HFFc6 (cell line): ENCODE measurements around the gene RAPH1. TPM values are rescaled to one million over a fixed set of nuclear protein-coding genes. Genes with fewer than 3 reads are reported as not detected.
A peak's percentile ranks its signal among the peaks of the same experiment; 100 is the strongest.

Experiments
- DNase-seq: peaks from one replicate; pipeline ENCODE4 v3.0.0-alpha.2; 2018
- H3K27ac Mint-ChIP-seq: 2 replicates; pipeline ENCODE4 v1.8.0; 2020; ENCODE audit warnings: mild to moderate bottlenecking, mixed read lengths
- H3K27me3 Mint-ChIP-seq: 2 replicates; pipeline ENCODE4 v1.8.0; 2021; ENCODE audit warnings: mild to moderate bottlenecking, moderate library complexity, mixed read lengths; ENCODE audit not compliant: insufficient read depth
- H3K36me3 Mint-ChIP-seq: 2 replicates; pipeline ENCODE4 v1.8.0; 2021; ENCODE audit warnings: low read depth, mixed read lengths
- H3K4me1 Mint-ChIP-seq: 2 replicates; pipeline ENCODE4 v1.8.0; 2020; ENCODE audit warnings: low read depth, mixed read lengths
- H3K4me3 Mint-ChIP-seq: 2 replicates; pipeline ENCODE4 v1.8.0; 2020; ENCODE audit warnings: mild to moderate bottlenecking, moderate library complexity, mixed read lengths
- H3K9me3 Mint-ChIP-seq: 2 replicates; pipeline ENCODE4 v1.8.0; 2020; ENCODE audit warnings: mild to moderate bottlenecking, mixed read lengths
- total RNA-seq, 6 experiments: library from RNA; stranded (reverse); fragmentation: NEBNext Ultra II Directional; extraction: Animal tissue kit (Norgen Biotek cat#: 25700); gene quantifications; 2 replicates in 1 of 6; 3 replicates in 5 of 6; pipeline ENCODE4 v1.2.3, GENCODE V29; 2021
- TF ChIP-seq, protein P1 (sequence below): fragments of 200-600 bp; sonication (generic); IDR thresholded peaks from 2 replicates; pipeline ENCODE4 v1.5.0; 2021; ENCODE audit warnings: antibody characterized with exemption, mild to moderate bottlenecking

Gene RAPH1
- total RNA-seq, 6 experiments from 2014 or later, result 40.9 to 49.5 (median 46.9) TPM

DNA sequence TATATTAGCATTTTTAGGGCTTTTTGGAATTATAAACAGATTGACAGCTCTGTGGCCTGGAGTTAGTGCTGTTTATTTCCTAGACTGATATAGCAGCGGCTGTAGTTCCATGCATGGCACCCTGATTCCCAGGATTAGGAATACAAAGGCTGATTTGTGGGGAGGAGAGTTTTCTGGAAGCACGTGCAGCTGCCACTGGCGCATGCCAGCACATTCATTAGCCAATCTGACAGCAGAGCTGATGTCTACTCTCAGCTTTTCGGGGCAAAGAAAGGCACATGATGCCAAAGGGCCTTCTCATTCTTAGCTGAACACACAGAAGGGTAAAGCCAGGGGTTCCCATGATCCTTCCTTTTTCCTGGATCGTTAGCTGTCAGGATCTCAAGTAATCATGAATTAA is 45.7 kb upstream of the RAPH1 start:
- no peak overlapping the region for H3K27ac Mint-ChIP-seq
- no peak for DNase-seq
- H3K9me3 Mint-ChIP-seq, result no peaks in the 10 kb centered on the region
- peaks cover 1% of the 10 kb centered on the region; the same call in 1 of the 2 replicates for H3K27me3 Mint-ChIP-seq
- no peak overlapping the region for H3K4me3 Mint-ChIP-seq
- H3K36me3 Mint-ChIP-seq, result no peaks in the 10 kb centered on the region
- TF ChIP-seq, protein P1, sequence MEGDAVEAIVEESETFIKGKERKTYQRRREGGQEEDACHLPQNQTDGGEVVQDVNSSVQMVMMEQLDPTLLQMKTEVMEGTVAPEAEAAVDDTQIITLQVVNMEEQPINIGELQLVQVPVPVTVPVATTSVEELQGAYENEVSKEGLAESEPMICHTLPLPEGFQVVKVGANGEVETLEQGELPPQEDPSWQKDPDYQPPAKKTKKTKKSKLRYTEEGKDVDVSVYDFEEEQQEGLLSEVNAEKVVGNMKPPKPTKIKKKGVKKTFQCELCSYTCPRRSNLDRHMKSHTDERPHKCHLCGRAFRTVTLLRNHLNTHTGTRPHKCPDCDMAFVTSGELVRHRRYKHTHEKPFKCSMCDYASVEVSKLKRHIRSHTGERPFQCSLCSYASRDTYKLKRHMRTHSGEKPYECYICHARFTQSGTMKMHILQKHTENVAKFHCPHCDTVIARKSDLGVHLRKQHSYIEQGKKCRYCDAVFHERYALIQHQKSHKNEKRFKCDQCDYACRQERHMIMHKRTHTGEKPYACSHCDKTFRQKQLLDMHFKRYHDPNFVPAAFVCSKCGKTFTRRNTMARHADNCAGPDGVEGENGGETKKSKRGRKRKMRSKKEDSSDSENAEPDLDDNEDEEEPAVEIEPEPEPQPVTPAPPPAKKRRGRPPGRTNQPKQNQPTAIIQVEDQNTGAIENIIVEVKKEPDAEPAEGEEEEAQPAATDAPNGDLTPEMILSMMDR, result no peak
- H3K4me1 Mint-ChIP-seq, result peaks cover 52% of the 10 kb centered on the region

DNA sequence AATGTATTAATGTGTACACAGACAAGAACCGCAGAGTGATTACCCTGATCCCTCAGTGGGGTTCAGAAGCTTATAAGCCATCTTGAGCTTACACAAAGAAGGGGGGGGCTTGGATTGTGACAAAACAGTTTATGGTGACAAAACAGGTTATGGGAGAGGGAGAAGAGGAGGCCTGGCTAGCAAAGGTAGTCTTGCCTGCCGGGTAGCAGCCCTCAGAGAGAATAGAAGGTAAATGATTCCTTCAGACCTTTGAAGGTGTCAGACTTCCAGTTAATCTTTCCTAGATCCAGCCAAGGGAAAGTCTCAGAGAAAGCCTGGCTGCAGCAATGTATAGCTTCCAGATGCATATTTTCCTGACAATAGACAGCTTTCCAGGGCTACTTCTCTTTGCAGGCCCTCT is 44.6 kb upstream of the RAPH1 start:
- H3K9me3 Mint-ChIP-seq, result no peaks in the 10 kb centered on the region
- TF ChIP-seq, protein P1, result no peak

DNA sequence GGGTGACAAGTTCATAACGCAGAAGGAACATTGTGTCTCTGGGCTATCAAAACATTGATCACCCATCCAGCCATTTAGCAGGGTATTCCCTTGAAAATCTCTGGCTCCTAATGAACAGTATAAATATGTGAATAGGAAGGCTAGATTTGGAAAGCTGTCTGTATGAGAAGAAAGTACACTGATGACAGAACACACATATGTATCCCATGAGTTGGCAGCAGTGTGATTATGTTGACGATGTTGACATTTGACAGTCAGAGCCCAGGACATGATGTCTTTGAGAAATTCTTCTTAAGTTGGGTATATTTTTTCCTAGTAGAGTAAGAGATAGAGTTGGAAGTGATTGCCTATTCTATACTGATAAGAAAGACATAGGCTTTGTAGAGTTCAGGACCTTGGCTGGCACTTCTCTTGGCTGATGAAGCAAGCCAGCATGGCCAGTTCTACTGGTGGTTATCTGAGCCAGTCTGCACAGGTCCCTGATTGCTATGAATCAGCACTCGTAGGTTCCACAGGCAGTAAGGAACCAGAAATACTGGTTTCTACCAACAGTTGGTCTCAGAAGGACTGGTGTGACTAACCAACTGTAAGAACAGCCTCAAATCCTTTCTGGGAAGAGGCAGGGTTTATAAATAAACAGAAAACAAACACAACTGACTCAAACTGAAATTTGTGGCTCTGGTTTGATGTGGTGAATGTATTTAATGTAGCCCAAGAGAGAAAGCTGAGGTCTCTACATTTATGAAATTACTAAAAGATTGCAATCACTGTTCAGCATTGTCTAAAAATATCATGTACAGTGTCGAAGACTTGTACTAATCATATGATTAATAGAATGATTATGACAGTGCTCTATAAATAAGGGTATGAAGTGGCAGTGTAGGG is 43.9 kb upstream of the RAPH1 start:
- H3K4me1 Mint-ChIP-seq, result peaks cover 34% of the 10 kb centered on the region

More for the DNA sequence above, 44.6 kb upstream of the RAPH1 start:
- Mint-ChIP-seq H3K4me1 (peaks cover 41% of the 10 kb centered on the region), H3K4me3 (no peak overlapping the region), H3K27me3 (peaks cover 1% of the 10 kb centered on the region; the same call in 1 of the 2 replicates), H3K27ac (peak overlapping the region; percentile 74), H3K36me3 (no peaks in the 10 kb centered on the region)
- no peak for DNase-seq

GRCh38 chr2:203574824-203575223 is 39.7 kb upstream of the RAPH1 start:
- peaks cover 16% of the 10 kb centered on the region for H3K4me1 Mint-ChIP-seq
- H3K27ac Mint-ChIP-seq, result no peak overlapping the region
- no peaks in the 10 kb centered on the region for H3K9me3 Mint-ChIP-seq
- no peaks in the 10 kb centered on the region for H3K36me3 Mint-ChIP-seq
- H3K27me3 Mint-ChIP-seq, result peaks cover 1% of the 10 kb centered on the region; the same call in 1 of the 2 replicates
- TF ChIP-seq, protein P1, result no peak
- no peak for DNase-seq
- no peak overlapping the region for H3K4me3 Mint-ChIP-seq

More for the DNA sequence above, 43.9 kb upstream of the RAPH1 start:
- no peak overlapping the region for H3K4me3 Mint-ChIP-seq
- H3K27me3 Mint-ChIP-seq, result peaks cover 1% of the 10 kb centered on the region; the same call in 1 of the 2 replicates
- DNase-seq, result peak; percentile 92
- H3K27ac Mint-ChIP-seq, result peak overlapping the region; percentile 74
- H3K9me3 Mint-ChIP-seq, result no peaks in the 10 kb centered on the region
- TF ChIP-seq, protein P1, result no peak
- no peaks in the 10 kb centered on the region for H3K36me3 Mint-ChIP-seq

GRCh38 chr2:203572316-203572715 is 37.2 kb upstream of the RAPH1 start:
- Mint-ChIP-seq H3K36me3 (no peaks in the 10 kb centered on the region), H3K4me1 (peaks cover 10% of the 10 kb centered on the region), H3K27ac (no peak overlapping the region), H3K9me3 (no peaks in the 10 kb centered on the region), H3K4me3 (no peak overlapping the region), H3K27me3 (peaks cover 1% of the 10 kb centered on the region)
- DNase-seq, result no peak
- TF ChIP-seq, protein P1, result no peak
